C1 segment of cervical spinal cord (tissue), 14 donors: Measurements from ENCODE around the gene NOC4L.

Experiments
- DNase-seq, 14 donors: peaks; one replicate each; lab custom pipeline; 2025; lab: John Stamatoyannopoulos, UW

The NOC4L gene

GRCh38 chr12:132156573-132157325 lies 12.5 kb downstream of the NOC4L start:
- no peak for DNase-seq

GRCh38 chr12:132157733-132158409 lies 13.6 kb downstream of the NOC4L start:
- no peak for DNase-seq

GRCh38 chr12:132158677-132159554 lies 14.7 kb downstream of the NOC4L start:
- DNase-seq, result no peak

- DNase-seq, result no peak
Observed at GRCh38 chr12:132159555-132160003, 15.3 kb downstream of the NOC4L start.

GRCh38 chr12:132160016-132160415 lies 15.8 kb downstream of the NOC4L start:
- no peak for DNase-seq

- no peak for DNase-seq
Observed at GRCh38 chr12:132160601-132161035, 16.4 kb downstream of the NOC4L start.

GRCh38 chr12:132161036-132161781 lies 17.0 kb downstream of the NOC4L start:
- DNase-seq, result no peak

- DNase-seq, result no peak
Observed at GRCh38 chr12:132161796-132162507, 17.7 kb downstream of the NOC4L start.

GRCh38 chr12:132162508-132163031 lies 18.3 kb downstream of the NOC4L start:
- DNase-seq, result peak in 5 of 14 donors; percentile 10 to 35 (median 25)

- DNase-seq, result no peak
Observed at GRCh38 chr12:132163041-132163910, 19.0 kb downstream of the NOC4L start.

GRCh38 chr12:132163911-132164288 lies 19.6 kb downstream of the NOC4L start:
- no peak for DNase-seq

- no peak for DNase-seq
Observed at GRCh38 chr12:132164426-132164825, 20.2 kb downstream of the NOC4L start.

- no peak for DNase-seq
Observed at GRCh38 chr12:132165584-132165983, 21.3 kb downstream of the NOC4L start.

GRCh38 chr12:132166093-132166492 lies 21.8 kb downstream of the NOC4L start:
- DNase-seq, result no peak

- no peak for DNase-seq
Observed at GRCh38 chr12:132166801-132167591, 22.7 kb downstream of the NOC4L start.

- DNase-seq, result no peak
Observed at GRCh38 chr12:132167611-132168310, 23.5 kb downstream of the NOC4L start.

GRCh38 chr12:132168311-132169031 lies 24.2 kb downstream of the NOC4L start:
- no peak for DNase-seq
